ENCODE results near the gene UNC5C. TPM values are rescaled to one million over a fixed set of nuclear protein-coding genes. Genes with fewer than 3 reads are reported as not detected.

Gene UNC5C
- total RNA-seq, 1 donor from 2014 or later: 0.39 TPM

GRCh38 chr4:95499291-95499696 lies 49.5 kb downstream of the UNC5C start:
- Mint-ChIP-seq H3K27me3 (ENCODE audit: insufficient read depth, low read depth) (no peaks in the 10 kb centered on the region), H3K36me3 (peaks cover 37% of the 10 kb centered on the region), H3K4me1 (peaks cover 12% of the 10 kb centered on the region), H3K9me3 (peaks cover 5% of the 10 kb centered on the region), H3K27ac (peak overlapping the region; percentile 14), H3K4me3 (no peak overlapping the region)
- H4K20me1 ChIP-seq (ENCODE audit: low read depth): no peaks in the 10 kb centered on the region
- no peak for DNase-seq (ENCODE audit: low spot score)
- H3F3A ChIP-seq (ENCODE audit: low read depth): no peaks in the 10 kb centered on the region
- H3K27ac ChIP-seq: no peak overlapping the region
- no peaks in the 10 kb centered on the region for H3K9me3 ChIP-seq (ENCODE audit: low read depth)
- H3K4me3 ChIP-seq: no peak overlapping the region
- TF ChIP-seq CTCF (IDR thresholded peaks at IDR 0.05) (no peak), EZH2phosphoT487 (IDR thresholded peaks at IDR 0.05) (no peak), EZH2 (IDR thresholded peaks at IDR 0.05) (no peak)
- no peaks in the 10 kb centered on the region for H3K4me1 ChIP-seq
- H3K36me3 ChIP-seq: no peaks in the 10 kb centered on the region
- no peaks in the 10 kb centered on the region for H3K79me2 ChIP-seq (ENCODE audit: low read depth)
- H3K4me2 ChIP-seq: no peak overlapping the region
- H3K27me3 ChIP-seq: no peaks in the 10 kb centered on the region
- no peak overlapping the region for H2AFZ ChIP-seq (replicated peaks)
- no peak overlapping the region for H3K9ac ChIP-seq

GRCh38 chr4:95494186-95494585 lies 54.6 kb downstream of the UNC5C start:
- Histone ChIP-seq H3K27ac (no peak overlapping the region), H3K4me2 (no peak overlapping the region), H4K20me1 (ENCODE audit: low read depth) (no peaks in the 10 kb centered on the region), H3K4me1 (no peaks in the 10 kb centered on the region), H3K4me3 (no peak overlapping the region), H3K79me2 (ENCODE audit: low read depth) (no peaks in the 10 kb centered on the region), H3K36me3 (no peaks in the 10 kb centered on the region), H3K27me3 (no peaks in the 10 kb centered on the region), H3K9me3 (ENCODE audit: low read depth) (no peaks in the 10 kb centered on the region), H3F3A (ENCODE audit: low read depth) (no peaks in the 10 kb centered on the region), H2AFZ (replicated peaks) (no peak overlapping the region), H3K9ac (no peak overlapping the region)
- Mint-ChIP-seq H3K27me3 (ENCODE audit: insufficient read depth, low read depth) (no peaks in the 10 kb centered on the region), H3K27ac (no peak overlapping the region), H3K4me3 (no peak overlapping the region), H3K36me3 (peaks cover 32% of the 10 kb centered on the region), H3K9me3 (no peaks in the 10 kb centered on the region), H3K4me1 (peaks cover 8% of the 10 kb centered on the region)
- TF ChIP-seq EZH2phosphoT487 (IDR thresholded peaks at IDR 0.05): no peak
- no peak for TF ChIP-seq CTCF (IDR thresholded peaks at IDR 0.05)
- TF ChIP-seq EZH2 (IDR thresholded peaks at IDR 0.05): no peak
- DNase-seq (ENCODE audit: low spot score): no peak

- Mint-ChIP-seq H3K27ac (peak overlapping the region; percentile 16), H3K4me1 (peaks cover 27% of the 10 kb centered on the region), H3K9me3 (peaks cover 31% of the 10 kb centered on the region), H3K27me3 (ENCODE audit: insufficient read depth, low read depth) (no peaks in the 10 kb centered on the region), H3K36me3 (peaks cover 27% of the 10 kb centered on the region), H3K4me3 (no peak overlapping the region)
- TF ChIP-seq EZH2phosphoT487 (IDR thresholded peaks at IDR 0.05) (no peak), EZH2 (IDR thresholded peaks at IDR 0.05) (no peak), CTCF (IDR thresholded peaks at IDR 0.05) (no peak)
- H3K27ac ChIP-seq: no peak overlapping the region
- no peaks in the 10 kb centered on the region for H4K20me1 ChIP-seq (ENCODE audit: low read depth)
- DNase-seq (ENCODE audit: low spot score): no peak
- no peaks in the 10 kb centered on the region for H3K79me2 ChIP-seq (ENCODE audit: low read depth)
- no peak overlapping the region for H3K4me3 ChIP-seq
- H3K9ac ChIP-seq: no peak overlapping the region
- no peaks in the 10 kb centered on the region for H3F3A ChIP-seq (ENCODE audit: low read depth)
- no peaks in the 10 kb centered on the region for H3K27me3 ChIP-seq
- H2AFZ ChIP-seq (replicated peaks): no peak overlapping the region
- no peaks in the 10 kb centered on the region for H3K9me3 ChIP-seq (ENCODE audit: low read depth)
- no peaks in the 10 kb centered on the region for H3K36me3 ChIP-seq
- H3K4me1 ChIP-seq: peaks cover 7% of the 10 kb centered on the region
- no peak overlapping the region for H3K4me2 ChIP-seq
Observed at GRCh38 chr4:95478679-95479078, 70.1 kb downstream of the UNC5C start.

All from neural progenitor cell (in vitro differentiated cells).